GM12878 (cell line): ENCODE results near the gene ERBB3. TPM values are rescaled to one million over a fixed set of nuclear protein-coding genes. Genes with fewer than 3 reads are reported as not detected.
"Not testable (repeated sequence)": the region's sequence is repeated elsewhere in the genome, so short reads cannot be mapped to it uniquely, and the experiment has no call there.

ENCODE experiments used
- ATAC-seq: fragments of 200-7000 bp; cut with Tn5 transposase; 3 replicates; pipeline ENCODE4 v1.9.1; 2020; ENCODE audit warnings: mild to moderate bottlenecking, moderate library complexity
- BruUV-seq: library from RNA; stranded (reverse); fragments of 400-500 nt; replicated peaks from 2 replicates; lab custom pipeline; 2021; lab: Mats Ljungman, UMichigan
- CTCF ChIA-PET: fragments of 300-600 bp; sonication (Branson Sonifier 250); formaldehyde crosslinking; extraction: SDS; loops from one replicate; lab custom pipeline; 2021; ENCODE audit warnings: inconsistent platforms; lab: Yijun Ruan, JAX
- POLR2A ChIA-PET: fragments of 350-600 bp; formaldehyde crosslinking; extraction: SDS; loops from one replicate; lab custom pipeline; 2021; ENCODE audit warnings: inconsistent platforms; lab: Charles Lee
- RAD21 ChIA-PET: fragments of 300-600 bp; sonication (Branson Sonifier 250); formaldehyde crosslinking; loops from one replicate; lab custom pipeline; 2023; ENCODE audit warnings: antibody characterized with exemption; ENCODE audit not compliant: unreplicated experiment; lab: Charles Lee
- SMC1A ChIA-PET: fragments of 300-600 bp; sonication (Branson Sonifier 250); formaldehyde crosslinking; loops from one replicate; lab custom pipeline; 2023; ENCODE audit not compliant: unreplicated experiment, uncharacterized antibody; lab: Charles Lee
- DNase-seq: peaks from one replicate; pipeline ENCODE4 v3.0.0-alpha.2; 2011; ENCODE audit warnings: low read depth, low spot score
- FAIRE-seq: peaks from 3 replicates; lab custom pipeline; 2011; peaks lifted over from hg19 to GRCh38; lab: Jason Lieb, UNC
- H2AFZ ChIP-seq: 2 replicates; pipeline ENCODE4 v1.6.0; 2011; ENCODE audit warnings: low read depth, low read length, control low read depth; ENCODE audit not compliant: control insufficient read depth
- H3K27ac ChIP-seq: 2 replicates; pipeline ENCODE4 v1.5.1; 2011; ENCODE audit warnings: control low read depth; ENCODE audit not compliant: control insufficient read depth, insufficient read depth
- H3K27me3 ChIP-seq, 2 experiments: replicated peaks in 1 of 2; 2 replicates each; pipeline versions ENCODE4 v1.6.0 to v1.6.1; 2011; ENCODE audit warnings: low read length in 1 of 2; ENCODE audit not compliant: control insufficient read depth in 2 of 2, insufficient read depth in 2 of 2
- H3K36me3 ChIP-seq, 2 experiments: 2 replicates each; pipeline ENCODE4 v1.5.1; 2011; ENCODE audit warnings: low read length in 1 of 2; ENCODE audit not compliant: control insufficient read depth in 2 of 2, insufficient read depth in 2 of 2
- H3K4me1 ChIP-seq: 2 replicates; pipeline ENCODE4 v1.6.1; 2011; ENCODE audit warnings: mild to moderate bottlenecking, low read length, moderate library complexity, mixed read lengths; ENCODE audit not compliant: control insufficient read depth, insufficient read depth
- H3K4me2 ChIP-seq: 2 replicates; pipeline ENCODE4 v1.6.0; 2011; ENCODE audit warnings: control low read depth; ENCODE audit not compliant: control insufficient read depth, insufficient read depth
- H3K4me3 ChIP-seq: fragments of 200-600 bp; sonication (generic); 2 replicates; pipeline ENCODE4 v1.5.1; 2016
- H3K79me2 ChIP-seq: 2 replicates; pipeline ENCODE4 v1.6.0; 2011; ENCODE audit warnings: low read length; ENCODE audit not compliant: control insufficient read depth, insufficient read depth
- H3K9ac ChIP-seq: 2 replicates; pipeline ENCODE4 v1.8.0; 2011; ENCODE audit warnings: low read length, control low read depth, mixed read lengths; ENCODE audit not compliant: control insufficient read depth, insufficient read depth
- H3K9me3 ChIP-seq: replicated peaks from 3 replicates; pipeline ENCODE4 v1.5.1; 2011; ENCODE audit warnings: mild to moderate bottlenecking, low read length; ENCODE audit not compliant: control insufficient read depth, insufficient read depth
- H4K20me1 ChIP-seq: 2 replicates; pipeline ENCODE4 v1.6.0; 2011; ENCODE audit not compliant: control insufficient read depth, insufficient read depth
- NR2F1 ChIP-seq: fragments of 450-650 bp; conservative IDR thresholded peaks from 2 replicates; pipeline ENCODE4 v1.6.1; 2017; ENCODE audit warnings: mild to moderate bottlenecking
- POU2F2 ChIP-seq: IDR thresholded peaks from 3 replicates; pipeline ENCODE4 v1.6.1; 2011; ENCODE audit warnings: low read depth, mild to moderate bottlenecking, low read length, borderline replicate concordance
- RCOR1 ChIP-seq: conservative IDR thresholded peaks from 2 replicates; pipeline ENCODE4 v1.6.1; 2012; ENCODE audit warnings: low read depth, low read length, improper control_type of control experiment
- WGBS: methylation state at CpG from one replicate; pipeline ENCODE4 v1.1.6; 2016; ENCODE audit warnings: low lambda C conversion rate; ENCODE audit not compliant: insufficient replicate concordance, insufficient coverage; ENCODE audit errors: missing lambda C conversion rate; 5-methylcytosine and 5-hydroxymethylcytosine counted together
- in situ Hi-C: fragments of 300-500 bp; cut with MboI; formaldehyde crosslinking; loops from 9 replicates; pipeline ENCODE4 v1.14.3; 2018; ENCODE audit warnings: mixed read lengths
- intact Hi-C: fragments of 100-400 bp; cut with micrococcal nuclease; formaldehyde crosslinking; loops from one replicate; pipeline ENCODE4 v1.14.2; 2022; ENCODE audit not compliant: unreplicated experiment
- polyA plus RNA-seq, 11 experiments: library from polyadenylated mRNA; depleted of rRNA in 4 of 11; unstranded in 6 of 11; stranded (reverse) in 5 of 11; fragments of >200 nt; fragmentation: Nextera tagmentation in 4 of 11; fragmentation: Illumina TruSeq in 1 of 11; extraction: Ambion mirVana in 4 of 11; extraction: Trizol in 1 of 11; gene quantifications; 1 replicate in 1 of 11; 2 replicates in 10 of 11; pipeline versions ENCODE4 v1.2.1 to v1.2.3, GENCODE V29; 2011 to 2016; ENCODE audit warnings: inconsistent platforms in 2 of 11, missing spikeins in 2 of 11, low read depth in 1 of 11
- total RNA-seq, 4 experiments: library from RNA; depleted of rRNA in 3 of 4; stranded (reverse); fragments of >200 nt in 3 of 4; fragmentation: Illumina TruSeq in 1 of 4; extraction: Trizol in 1 of 4; gene quantifications; 2 replicates each; pipeline versions ENCODE4 v1.2.1 to v1.2.3, GENCODE V29; 2013 to 2021
- TF ChIP-seq, protein P1 (sequence below): IDR thresholded peaks from 2 replicates; pipeline ENCODE4 v1.6.1; 2012; ENCODE audit warnings: low read length, inconsistent platforms

The ERBB3 gene
- total and polyA plus RNA-seq, 10 of the 15 experiments (the other 5 are each of a cell fraction or from before 2014, with no cell fraction given), result 0.03 to 0.72 (median 0.04) TPM; not detected in 5

DNA sequence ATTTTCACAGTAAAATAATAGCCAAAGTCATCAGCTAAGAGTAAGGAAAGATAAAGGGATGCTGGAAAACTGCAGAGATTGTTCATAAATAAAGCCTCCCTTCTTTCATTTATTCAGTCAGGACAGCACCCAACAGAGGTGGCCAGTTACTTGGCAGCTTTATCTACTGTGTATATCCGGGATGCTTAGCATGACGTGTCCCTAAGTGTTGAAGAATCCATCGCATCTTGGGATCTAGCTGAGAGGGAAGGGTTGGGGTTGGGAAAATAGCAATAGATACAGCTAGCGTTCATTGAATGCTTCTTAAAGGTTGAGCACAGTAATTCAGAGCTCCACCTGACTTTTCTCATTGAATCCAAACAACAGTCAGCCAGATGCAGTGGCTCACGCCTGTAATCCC, 5.6 kb upstream of the ERBB3 start:
- CTCF ChIA-PET, result no interaction called here
- ATAC-seq, result no peak

DNA sequence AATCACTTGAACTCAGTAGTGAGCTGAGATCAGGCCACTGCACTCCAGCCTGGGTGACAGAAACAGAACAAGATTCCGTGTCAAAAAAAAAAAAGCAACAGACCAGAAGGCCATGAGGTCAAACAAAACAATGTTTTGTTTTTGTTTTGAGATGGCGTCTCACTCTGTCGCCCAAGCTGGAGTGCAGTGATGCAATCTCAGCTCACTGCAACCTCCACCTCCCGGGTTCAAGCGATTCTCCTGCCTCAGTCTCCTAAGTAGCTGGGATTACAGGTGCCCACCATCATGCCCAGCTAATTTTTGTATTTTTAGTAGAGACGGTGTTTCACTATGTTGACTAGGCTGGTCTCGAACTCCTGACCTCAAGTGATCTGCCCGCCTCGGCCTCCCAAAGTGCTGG, 2.0 kb upstream of the ERBB3 start:
- POLR2A ChIA-PET, result interaction anchor here (0.6 to 0.9 kb wide), 4 partner anchors 10 to 81 kb away, joined by 3 to 4 read pairs (median 4); no protein-coding TSS in a partner anchor
- H3K79me2 ChIP-seq, H3K9me3 ChIP-seq, H3K4me1 ChIP-seq, ATAC-seq, H3K27ac ChIP-seq, BruUV-seq, H3K4me2 ChIP-seq, H4K20me1 ChIP-seq, H3K9ac ChIP-seq, H3K4me3 ChIP-seq, in situ Hi-C loops, intact Hi-C loops, H3K36me3 ChIP-seq, DNase-seq, RAD21 ChIA-PET, H2AFZ ChIP-seq, FAIRE-seq, SMC1A ChIA-PET: not testable (repeated sequence)
- CTCF ChIA-PET, result interaction anchor here (0.7 kb wide), 1 partner anchor 79 kb away, joined by 3 read pairs; no protein-coding TSS in a partner anchor
- 42% methylated on average over 9 of the region's 9 CpGs for WGBS
- peaks cover 9 to 15% of the 10 kb centered on the region in 2 experiments; a peak in 3 of 4 replicates for H3K27me3 ChIP-seq

More for the DNA sequence above, 5.6 kb upstream of the ERBB3 start:
- H3K9me3 ChIP-seq, result no peaks in the 10 kb centered on the region
- no peak for DNase-seq
- 48% methylated on average over 5 of the region's 5 CpGs for WGBS
- ChIA-PET RAD21 (no interaction called here), SMC1A (no interaction called here), POLR2A (interaction anchor here (0.5 kb wide), 1 partner anchor 30 kb away, joined by 3 read pairs; no protein-coding TSS in a partner anchor)
- H3K27me3 ChIP-seq, result peaks cover 0 to 3% of the 10 kb centered on the region in 2 experiments; a peak in 2 of 4 replicates
- H3K4me2 ChIP-seq, result no peak overlapping the region
- H3K4me3 ChIP-seq, result no peak overlapping the region
- no peak for FAIRE-seq
- H2AFZ ChIP-seq, result no peak overlapping the region
- in situ Hi-C loops, result no loop called here
- no peaks in the 10 kb centered on the region for H3K4me1 ChIP-seq
- no peaks in the 10 kb centered on the region for H3K36me3 ChIP-seq
- no TSS peak for BruUV-seq
- no peaks in the 10 kb centered on the region for H4K20me1 ChIP-seq
- no peak overlapping the region for H3K27ac ChIP-seq
- intact Hi-C loops, result no loop called here
- H3K9ac ChIP-seq, result no peak overlapping the region
- no peaks in the 10 kb centered on the region for H3K79me2 ChIP-seq
- TF ChIP-seq NR2F1, result no peak
- TF ChIP-seq, protein P1, sequence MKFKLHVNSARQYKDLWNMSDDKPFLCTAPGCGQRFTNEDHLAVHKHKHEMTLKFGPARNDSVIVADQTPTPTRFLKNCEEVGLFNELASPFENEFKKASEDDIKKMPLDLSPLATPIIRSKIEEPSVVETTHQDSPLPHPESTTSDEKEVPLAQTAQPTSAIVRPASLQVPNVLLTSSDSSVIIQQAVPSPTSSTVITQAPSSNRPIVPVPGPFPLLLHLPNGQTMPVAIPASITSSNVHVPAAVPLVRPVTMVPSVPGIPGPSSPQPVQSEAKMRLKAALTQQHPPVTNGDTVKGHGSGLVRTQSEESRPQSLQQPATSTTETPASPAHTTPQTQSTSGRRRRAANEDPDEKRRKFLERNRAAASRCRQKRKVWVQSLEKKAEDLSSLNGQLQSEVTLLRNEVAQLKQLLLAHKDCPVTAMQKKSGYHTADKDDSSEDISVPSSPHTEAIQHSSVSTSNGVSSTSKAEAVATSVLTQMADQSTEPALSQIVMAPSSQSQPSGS, result no peak
- TF ChIP-seq RCOR1, result no peak
- TF ChIP-seq POU2F2, result no peak
- TF ChIP-seq, all 136 proteins: peak for 0
